Brain pericyte (primary cell): ENCODE results near the gene LHFPL3.
"Not testable (repeated sequence)": the region's sequence is repeated elsewhere in the genome, so short reads cannot be mapped to it uniquely, and the experiment has no call there.

Experiments used
- DNase-seq: peaks from one replicate; pipeline ENCODE4 v3.0.0-alpha.2; 2012; ENCODE audit warnings: low read depth, low spot score

The LHFPL3 gene

GRCh38 chr7:104482362-104483037 lies 154.1 kb downstream of the LHFPL3 start:
- DNase-seq, result no peak

GRCh38 chr7:104486931-104487330 lies 158.5 kb downstream of the LHFPL3 start:
- no peak for DNase-seq

- DNase-seq, result no peak
Measured at GRCh38 chr7:104487642-104488041, 159.2 kb downstream of the LHFPL3 start.

GRCh38 chr7:104497379-104497967 lies 169.1 kb downstream of the LHFPL3 start:
- no peak for DNase-seq

- no peak for DNase-seq
Measured at GRCh38 chr7:104499975-104500374, 171.6 kb downstream of the LHFPL3 start.

- DNase-seq, result no peak
Measured at GRCh38 chr7:104509874-104510273, 181.5 kb downstream of the LHFPL3 start.

GRCh38 chr7:104524853-104525252 lies 196.4 kb downstream of the LHFPL3 start:
- DNase-seq, result no peak

- DNase-seq, result no peak
Measured at GRCh38 chr7:104528142-104528541, 199.7 kb downstream of the LHFPL3 start.

GRCh38 chr7:104529567-104529966 lies 201.2 kb downstream of the LHFPL3 start:
- DNase-seq, result no peak

GRCh38 chr7:104530251-104530650 lies 201.8 kb downstream of the LHFPL3 start:
- no peak for DNase-seq

- DNase-seq, result no peak
Measured at GRCh38 chr7:104534149-104534548, 205.7 kb downstream of the LHFPL3 start.

- no peak for DNase-seq
Measured at GRCh38 chr7:104535841-104536240, 207.4 kb downstream of the LHFPL3 start.

GRCh38 chr7:104536956-104537355 lies 208.6 kb downstream of the LHFPL3 start:
- DNase-seq, result no peak

- no peak for DNase-seq
Measured at GRCh38 chr7:104538152-104538551, 209.7 kb downstream of the LHFPL3 start.

- DNase-seq, result no peak
Measured at GRCh38 chr7:104541897-104542296, 213.5 kb downstream of the LHFPL3 start.

- DNase-seq, result no peak
Measured at GRCh38 chr7:104548861-104549260, 220.5 kb downstream of the LHFPL3 start.

- DNase-seq, result no peak
Measured at GRCh38 chr7:104550362-104550761, 222.0 kb downstream of the LHFPL3 start.

GRCh38 chr7:104551226-104551625 lies 222.8 kb downstream of the LHFPL3 start:
- DNase-seq, result no peak

- no peak for DNase-seq
Measured at GRCh38 chr7:104552102-104552501, 223.7 kb downstream of the LHFPL3 start.

- no peak for DNase-seq
Measured at GRCh38 chr7:104553074-104553473, 224.7 kb downstream of the LHFPL3 start.

- DNase-seq, result not testable (repeated sequence)
Measured at GRCh38 chr7:104563350-104563901, 235.0 kb downstream of the LHFPL3 start.

- no peak for DNase-seq
Measured at GRCh38 chr7:104569751-104570150, 241.3 kb downstream of the LHFPL3 start.

GRCh38 chr7:104572554-104572953 lies 244.2 kb downstream of the LHFPL3 start:
- no peak for DNase-seq
